K562 (cell line): ENCODE data around the gene UNC50. TPM values are rescaled to one million over a fixed set of nuclear protein-coding genes. Genes with fewer than 3 reads are reported as not detected.

Experiments
- ATAC-seq: fragments of 200-7000 bp; cut with Tn5 transposase; 3 replicates; pipeline ENCODE4 v1.9.1; 2020; ENCODE audit warnings: moderate library complexity
- BruUV-seq: library from RNA; stranded (reverse); fragments of 400-500 nt; replicated peaks from 2 replicates; lab custom pipeline; 2021; lab: Mats Ljungman, UMichigan
- CTCF ChIA-PET: fragments of 300-600 bp; formaldehyde crosslinking; extraction: SDS; loops from one replicate; lab custom pipeline; 2021; ENCODE audit warnings: low intra/inter-chr PET ratio; lab: Yijun Ruan, JAX
- POLR2A ChIA-PET: fragments of 300-600, 350-650 bp; sonication (Branson Sonifier 250); formaldehyde crosslinking; extraction: SDS; loops from one replicate; lab custom pipeline; 2021; ENCODE audit warnings: antibody characterized with exemption, inconsistent platforms; lab: Yijun Ruan, JAX
- DNase-seq, 4 experiments: peaks; one replicate each; pipeline versions ENCODE4 v3.0.0 to v3.0.0-alpha.2; 2011 to 2018; ENCODE audit warnings: low spot score in 3 of 4, mixed read lengths in 3 of 4; ENCODE audit errors: extremely low read depth in 1 of 4
- FAIRE-seq: peaks from 2 replicates; lab custom pipeline; 2011; peaks lifted over from hg19 to GRCh38; lab: Jason Lieb, UNC
- H2AFZ ChIP-seq: 2 replicates; pipeline ENCODE4 v1.6.0; 2011; ENCODE audit warnings: low read depth, low read length, control low read depth, inconsistent platforms
- H3K27ac ChIP-seq: fragments of 200-600 bp; 3 replicates; pipeline ENCODE4 v1.8.0; 2011; ENCODE audit warnings: low read depth, mild to moderate bottlenecking, control low read depth, inconsistent platforms, low read length, moderate library complexity, mixed read lengths; ENCODE audit errors: extremely low read depth
- H3K27me3 ChIP-seq, 2 experiments: fragments of 300-600 bp in 1 of 2; 2 replicates in 1 of 2; 3 replicates in 1 of 2; pipeline versions ENCODE4 v1.6.0 to v1.8.0; 2011; ENCODE audit warnings: inconsistent platforms in 2 of 2, low read length in 2 of 2, mild to moderate bottlenecking in 1 of 2, mixed read lengths in 1 of 2, moderate library complexity in 1 of 2; ENCODE audit not compliant: control insufficient read depth in 2 of 2, insufficient read depth in 2 of 2
- H3K36me3 ChIP-seq: fragments of 300-600 bp; 3 replicates; pipeline ENCODE4 v1.8.0; 2011; ENCODE audit warnings: mild to moderate bottlenecking, low read length, inconsistent platforms; ENCODE audit not compliant: control insufficient read depth, insufficient read depth
- H3K4me1 ChIP-seq, 2 experiments: fragments of 200-600 bp in 1 of 2; replicated peaks in 1 of 2; 2 replicates in 1 of 2; 3 replicates in 1 of 2; pipeline versions ENCODE4 v1.5.1 to v1.8.0; 2011; ENCODE audit warnings: inconsistent platforms in 2 of 2, low read length in 2 of 2, mild to moderate bottlenecking in 1 of 2, mixed read lengths in 1 of 2, moderate library complexity in 1 of 2; ENCODE audit not compliant: control insufficient read depth in 2 of 2, insufficient read depth in 2 of 2
- H3K4me2 ChIP-seq: 2 replicates; pipeline ENCODE4 v1.6.1; 2011; ENCODE audit warnings: low read length, control low read depth, inconsistent platforms, mixed read lengths; ENCODE audit not compliant: insufficient read depth
- H3K4me3 ChIP-seq: fragments of 200-600 bp; sonication (generic), shearing (Covaris generic); 2 replicates; pipeline ENCODE4 v1.5.1; 2016; ENCODE audit warnings: control low read depth, inconsistent platforms
- H3K79me2 ChIP-seq: fragments of 200-600 bp; 3 replicates; pipeline ENCODE4 v1.8.0; 2011; ENCODE audit warnings: low read length, inconsistent platforms; ENCODE audit not compliant: control insufficient read depth, insufficient read depth
- H3K9ac ChIP-seq, 2 experiments: 2 replicates each; pipeline versions ENCODE4 v1.6.0 to v1.6.1; 2011; ENCODE audit warnings: low read depth in 2 of 2, low read length in 2 of 2, control low read depth in 1 of 2, inconsistent platforms in 1 of 2, mild to moderate bottlenecking in 1 of 2, mixed read lengths in 1 of 2; ENCODE audit not compliant: insufficient read depth in 1 of 2
- H3K9me1 ChIP-seq: one replicate; pipeline ENCODE4 v1.6.0; 2011; ENCODE audit warnings: inconsistent platforms, mild to moderate bottlenecking, low read length, moderate library complexity; ENCODE audit not compliant: control insufficient read depth, insufficient read depth
- H3K9me3 ChIP-seq: replicated peaks from 2 replicates; pipeline ENCODE4 v1.5.1; 2011; ENCODE audit warnings: low read depth, low read length, inconsistent platforms; ENCODE audit not compliant: control insufficient read depth, insufficient read depth
- H4K20me1 ChIP-seq: replicated peaks from 2 replicates; pipeline ENCODE4 v1.6.1; 2011; ENCODE audit warnings: low read length, inconsistent platforms, mixed read lengths; ENCODE audit not compliant: control insufficient read depth, insufficient read depth
- CTBP1 ChIP-seq: fragments of 450-650 bp; IDR thresholded peaks from 2 replicates; pipeline ENCODE4 v1.6.1; 2016; ENCODE audit warnings: borderline replicate concordance
- DACH1 ChIP-seq: fragments of 450-650 bp; IDR thresholded peaks from 2 replicates; pipeline ENCODE4 v1.6.1; 2018; ENCODE audit not compliant: partially characterized antibody
- FOXK2 ChIP-seq, 2 experiments: fragments of 450-650 bp; IDR thresholded peaks in 1 of 2; conservative IDR thresholded peaks in 1 of 2; 2 replicates each; pipeline ENCODE4 v1.6.1; 2016; ENCODE audit warnings: low read depth in 2 of 2, mild to moderate bottlenecking in 1 of 2
- MXI1 ChIP-seq: IDR thresholded peaks from 2 replicates; pipeline ENCODE4 v1.6.1; 2011; ENCODE audit warnings: low read depth, mild to moderate bottlenecking, improper control_type of control experiment, low read length
- RNF219 ChIP-seq: fragments of 250-450 bp; sonication (Bioruptor Pico); IDR thresholded peaks from 2 replicates; pipeline ENCODE4 v1.5.0; 2022; ENCODE audit warnings: mild to moderate bottlenecking
- SUPT5H ChIP-seq: fragments of 450-650 bp; IDR thresholded peaks from 2 replicates; pipeline ENCODE4 v1.6.1; 2016
- ZNF184 ChIP-seq: sonication (generic); formaldehyde crosslinking; IDR thresholded peaks from 2 replicates; pipeline ENCODE4 v1.5.0; 2020; ENCODE audit warnings: missing genetic modification reagents
- WGBS: fragments of 100-300 bp; shearing (Covaris generic); methylation state at CpG from one replicate; pipeline ENCODE4 v1.1.6; 2016; ENCODE audit warnings: low coverage, mixed read lengths; ENCODE audit not compliant: insufficient coverage; ENCODE audit errors: missing lambda C conversion rate; 5-methylcytosine and 5-hydroxymethylcytosine counted together
- in situ Hi-C: fragments of 300-500 bp; cut with MboI; formaldehyde crosslinking; loops from 4 replicates; pipeline ENCODE4 v1.15.0; 2018; ENCODE audit warnings: inconsistent platforms, mixed read lengths
- intact Hi-C: fragments of 100-400 bp; cut with micrococcal nuclease; formaldehyde crosslinking; loops from 2 replicates; pipeline ENCODE4 v1.14.2; 2022
- polyA plus RNA-seq, 8 experiments: library from polyadenylated mRNA; depleted of rRNA in 4 of 8; stranded (reverse) in 5 of 8; unstranded in 3 of 8; fragments of >200 nt; fragmentation: Nextera tagmentation in 2 of 8; fragmentation: Illumina TruSeq in 1 of 8; extraction: Ambion mirVana in 2 of 8; extraction: Trizol in 1 of 8; gene quantifications; 2 replicates each; pipeline versions ENCODE4 v1.2.1 to v1.2.3, GENCODE V29; 2011 to 2014; ENCODE audit warnings: inconsistent platforms in 1 of 8, missing spikeins in 1 of 8
- total RNA-seq, 7 experiments: library from RNA; depleted of rRNA in 6 of 7; stranded (reverse); fragments of >200 nt in 6 of 7; fragmentation: Illumina TruSeq in 2 of 7; extraction: Trizol in 2 of 7; gene quantifications; 2 replicates each; pipeline versions ENCODE4 v1.2.1 to v1.2.3, GENCODE V29; 2011 to 2021; ENCODE audit warnings: low replicate concordance in 1 of 7
- TF ChIP-seq, protein P1 (sequence below): fragments of 150-350 bp; conservative IDR thresholded peaks from 2 replicates; pipeline ENCODE4 v1.6.1; 2014; ENCODE audit warnings: low read length
- TF ChIP-seq, protein P2 (sequence below): IDR thresholded peaks from 2 replicates; pipeline ENCODE4 v1.6.1; 2014; ENCODE audit warnings: antibody characterized with exemption
- TF ChIP-seq, protein P3 (sequence below): sonication (generic); formaldehyde crosslinking; IDR thresholded peaks from 2 replicates; pipeline ENCODE4 v1.8.0; 2022; ENCODE audit warnings: missing genetic modification reagents, mild to moderate bottlenecking, borderline replicate concordance

UNC50 gene
- total and polyA plus RNA-seq, 9 of the 15 experiments (the other 6 are each of a cell fraction or from before 2014, with no cell fraction given): 30.0 to 52.9 (median 35.9) TPM

DNA sequence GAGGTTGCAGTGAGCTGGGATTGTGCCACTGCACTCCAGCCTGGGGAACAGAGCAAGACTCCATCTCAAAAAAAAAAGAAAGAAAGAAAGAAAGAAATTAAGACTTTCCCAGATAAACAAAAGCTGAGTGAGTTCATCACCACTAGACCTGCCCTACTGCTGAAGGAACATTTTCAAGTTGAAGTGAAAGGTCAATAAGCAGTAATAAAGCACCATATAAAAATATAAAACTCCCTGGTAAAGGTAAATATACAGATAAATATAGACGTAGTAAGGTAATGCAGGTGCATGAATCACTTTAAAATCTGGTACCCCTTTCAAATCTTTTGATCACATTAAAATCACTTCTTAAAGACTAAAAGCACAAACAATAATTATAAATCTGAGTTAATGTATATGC is 42.6 kb downstream of the UNC50 start:
- FAIRE-seq (no peak), DNase-seq (no peak), ATAC-seq (no peak)
- H3K9me3 ChIP-seq: no peaks in the 10 kb centered on the region
- H2AFZ ChIP-seq: no peak overlapping the region
- no TSS peak for BruUV-seq
- POLR2A ChIA-PET: no interaction called here
- CTCF ChIA-PET: interaction anchor here (0.6 to 1.4 kb wide), 2 partner anchors 28 to 840 kb away, joined by 3 read pairs; no protein-coding TSS in a partner anchor
- 0% methylated on average over 1 of the region's 1 CpG for WGBS
- no peaks in the 10 kb centered on the region for H4K20me1 ChIP-seq
- intact Hi-C loops (no loop called here), in situ Hi-C loops (loop anchor here (5.0 kb wide), 1 partner anchor 176 kb away; no protein-coding TSS in a partner anchor)
- H3K9me1 ChIP-seq: no peaks in the 10 kb centered on the region
- H3K4me1 ChIP-seq: no peaks in the 10 kb centered on the region
- no peaks in the 10 kb centered on the region for H3K36me3 ChIP-seq
- H3K27ac ChIP-seq: no peak overlapping the region
- TF ChIP-seq, protein P1, sequence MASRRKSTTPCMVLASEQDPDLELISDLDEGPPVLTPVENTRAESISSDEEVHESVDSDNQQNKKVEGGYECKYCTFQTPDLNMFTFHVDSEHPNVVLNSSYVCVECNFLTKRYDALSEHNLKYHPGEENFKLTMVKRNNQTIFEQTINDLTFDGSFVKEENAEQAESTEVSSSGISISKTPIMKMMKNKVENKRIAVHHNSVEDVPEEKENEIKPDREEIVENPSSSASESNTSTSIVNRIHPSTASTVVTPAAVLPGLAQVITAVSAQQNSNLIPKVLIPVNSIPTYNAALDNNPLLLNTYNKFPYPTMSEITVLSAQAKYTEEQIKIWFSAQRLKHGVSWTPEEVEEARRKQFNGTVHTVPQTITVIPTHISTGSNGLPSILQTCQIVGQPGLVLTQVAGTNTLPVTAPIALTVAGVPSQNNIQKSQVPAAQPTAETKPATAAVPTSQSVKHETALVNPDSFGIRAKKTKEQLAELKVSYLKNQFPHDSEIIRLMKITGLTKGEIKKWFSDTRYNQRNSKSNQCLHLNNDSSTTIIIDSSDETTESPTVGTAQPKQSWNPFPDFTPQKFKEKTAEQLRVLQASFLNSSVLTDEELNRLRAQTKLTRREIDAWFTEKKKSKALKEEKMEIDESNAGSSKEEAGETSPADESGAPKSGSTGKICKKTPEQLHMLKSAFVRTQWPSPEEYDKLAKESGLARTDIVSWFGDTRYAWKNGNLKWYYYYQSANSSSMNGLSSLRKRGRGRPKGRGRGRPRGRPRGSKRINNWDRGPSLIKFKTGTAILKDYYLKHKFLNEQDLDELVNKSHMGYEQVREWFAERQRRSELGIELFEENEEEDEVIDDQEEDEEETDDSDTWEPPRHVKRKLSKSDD: no peak
- no peak for TF ChIP-seq RNF219 (CRISPR knock-in tag)
- TF ChIP-seq FOXK2 (conservative IDR thresholded peaks at IDR 0.05 in 1 of 2, IDR thresholded peaks at IDR 0.05 in 1 of 2; ENCODE audit: low read depth in 2 of 2): no peak
- TF ChIP-seq SUPT5H: no peak
- TF ChIP-seq, protein P2, sequence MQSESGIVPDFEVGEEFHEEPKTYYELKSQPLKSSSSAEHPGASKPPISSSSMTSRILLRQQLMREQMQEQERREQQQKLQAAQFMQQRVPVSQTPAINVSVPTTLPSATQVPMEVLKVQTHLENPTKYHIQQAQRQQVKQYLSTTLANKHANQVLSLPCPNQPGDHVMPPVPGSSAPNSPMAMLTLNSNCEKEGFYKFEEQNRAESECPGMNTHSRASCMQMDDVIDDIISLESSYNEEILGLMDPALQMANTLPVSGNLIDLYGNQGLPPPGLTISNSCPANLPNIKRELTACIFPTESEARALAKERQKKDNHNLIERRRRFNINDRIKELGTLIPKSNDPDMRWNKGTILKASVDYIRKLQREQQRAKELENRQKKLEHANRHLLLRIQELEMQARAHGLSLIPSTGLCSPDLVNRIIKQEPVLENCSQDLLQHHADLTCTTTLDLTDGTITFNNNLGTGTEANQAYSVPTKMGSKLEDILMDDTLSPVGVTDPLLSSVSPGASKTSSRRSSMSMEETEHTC: no peak
- no peak for TF ChIP-seq CTBP1
- TF ChIP-seq DACH1: no peak
- TF ChIP-seq, protein P3, sequence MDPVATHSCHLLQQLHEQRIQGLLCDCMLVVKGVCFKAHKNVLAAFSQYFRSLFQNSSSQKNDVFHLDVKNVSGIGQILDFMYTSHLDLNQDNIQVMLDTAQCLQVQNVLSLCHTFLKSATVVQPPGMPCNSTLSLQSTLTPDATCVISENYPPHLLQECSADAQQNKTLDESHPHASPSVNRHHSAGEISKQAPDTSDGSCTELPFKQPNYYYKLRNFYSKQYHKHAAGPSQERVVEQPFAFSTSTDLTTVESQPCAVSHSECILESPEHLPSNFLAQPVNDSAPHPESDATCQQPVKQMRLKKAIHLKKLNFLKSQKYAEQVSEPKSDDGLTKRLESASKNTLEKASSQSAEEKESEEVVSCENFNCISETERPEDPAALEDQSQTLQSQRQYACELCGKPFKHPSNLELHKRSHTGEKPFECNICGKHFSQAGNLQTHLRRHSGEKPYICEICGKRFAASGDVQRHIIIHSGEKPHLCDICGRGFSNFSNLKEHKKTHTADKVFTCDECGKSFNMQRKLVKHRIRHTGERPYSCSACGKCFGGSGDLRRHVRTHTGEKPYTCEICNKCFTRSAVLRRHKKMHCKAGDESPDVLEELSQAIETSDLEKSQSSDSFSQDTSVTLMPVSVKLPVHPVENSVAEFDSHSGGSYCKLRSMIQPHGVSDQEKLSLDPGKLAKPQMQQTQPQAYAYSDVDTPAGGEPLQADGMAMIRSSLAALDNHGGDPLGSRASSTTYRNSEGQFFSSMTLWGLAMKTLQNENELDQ: no peak
- no peak for TF ChIP-seq ZNF184 (CRISPR knock-in tag)
- no peak for TF ChIP-seq MXI1
- no peaks in the 10 kb centered on the region; a peak in 2 of 5 replicates for H3K27me3 ChIP-seq
- H3K79me2 ChIP-seq: no peaks in the 10 kb centered on the region
- no peak overlapping the region for H3K4me2 ChIP-seq
- H3K9ac ChIP-seq: no peak overlapping the region
- H3K4me3 ChIP-seq: no peak overlapping the region
